Activated T-cell treated with anti-CD3 and anti-CD28 coated beads, Interleukin-2, amount 50 U/mL, for 4 hours (primary cell): ENCODE measurements around the gene CDKN2B-AS1. TPM values are rescaled to one million over a fixed set of nuclear protein-coding genes. Genes with fewer than 3 reads are reported as not detected.

Source experiments
- ATAC-seq, 2 donors: fragments of 200-7000 bp; cut with Tn5 transposase; one replicate each; pipeline ENCODE4 v1.10.0; 2021
- DNase-seq: peaks from one replicate; pipeline ENCODE4 v3.0.0-alpha.2; 2020
- H3K27me3 Mint-ChIP-seq: one replicate; pipeline ENCODE4 v1.8.0; 2021; ENCODE audit warnings: low read depth, mixed read lengths
- H3K36me3 Mint-ChIP-seq: one replicate; pipeline ENCODE4 v1.8.0; 2022; ENCODE audit warnings: mixed read lengths; ENCODE audit not compliant: insufficient read depth
- H3K4me1 Mint-ChIP-seq: one replicate; pipeline ENCODE4 v1.8.0; 2021; ENCODE audit warnings: low read depth, mixed read lengths
- H3K4me3 Mint-ChIP-seq: one replicate; pipeline ENCODE4 v1.8.0; 2021; ENCODE audit warnings: mild to moderate bottlenecking, moderate library complexity, mixed read lengths
- H3K9me3 Mint-ChIP-seq: one replicate; pipeline ENCODE4 v1.8.0; 2021; ENCODE audit warnings: mixed read lengths
- total RNA-seq, 3 donors: library from RNA; stranded (reverse); gene quantifications; one replicate each; pipeline ENCODE4 v1.2.1, GENCODE V29; 2021

CDKN2B-AS1 gene
- total RNA-seq, 3 donors from 2014 or later: 0.60 TPM; not detected in 2

DNA sequence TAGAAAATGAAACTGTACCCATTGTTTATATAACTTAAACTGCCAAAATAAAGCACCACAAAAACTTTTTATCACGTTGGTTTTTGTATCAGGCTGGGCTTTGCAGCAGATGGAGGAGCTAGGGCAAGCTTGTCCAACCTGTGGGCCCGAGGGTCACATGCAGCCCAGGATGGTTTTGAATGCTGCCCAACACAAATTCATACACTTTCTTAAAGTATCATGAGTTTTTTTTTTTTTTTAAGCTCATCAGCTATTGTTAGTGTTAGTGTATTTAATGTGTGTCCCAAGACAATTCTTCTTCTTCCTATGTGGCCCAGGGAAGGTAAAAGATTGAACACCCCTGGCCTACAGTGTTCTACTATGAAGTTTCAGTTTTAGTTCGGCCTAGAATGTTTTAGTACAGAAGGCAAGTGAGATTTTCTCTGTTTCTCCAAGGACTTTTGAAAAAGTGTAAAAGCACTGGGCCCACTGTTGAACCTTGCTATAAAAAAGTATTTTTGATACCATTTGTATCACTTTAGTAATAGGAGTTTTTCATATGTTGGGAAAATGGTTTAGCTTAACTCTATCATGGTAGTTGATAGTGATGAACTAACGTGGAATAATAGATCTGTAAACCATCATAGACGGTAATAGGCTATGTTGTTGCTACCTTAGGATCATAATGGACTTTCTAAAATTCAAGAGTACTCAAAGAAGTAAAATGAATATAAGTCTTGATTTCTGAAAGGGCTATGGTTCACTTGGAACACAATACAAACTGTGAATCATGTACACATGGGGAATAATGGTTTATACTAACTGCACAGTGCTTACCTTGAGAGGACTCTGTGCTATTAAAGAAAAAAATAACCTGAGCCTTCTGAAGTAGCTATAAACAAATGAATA is 3.3 kb upstream of the CDKN2B-AS1 start:
- H3K9me3 Mint-ChIP-seq: no peaks in the 10 kb centered on the region
- DNase-seq (no peak), ATAC-seq (no peak)
- peaks cover 35% of the 10 kb centered on the region for H3K27me3 Mint-ChIP-seq
- no peak overlapping the region for H3K4me3 Mint-ChIP-seq
- peaks cover 2% of the 10 kb centered on the region for H3K36me3 Mint-ChIP-seq
- peaks cover 10% of the 10 kb centered on the region for H3K4me1 Mint-ChIP-seq

GRCh38 chr9:21993007-21993406 is 1.6 kb upstream of the CDKN2B-AS1 start:
- Mint-ChIP-seq H3K27me3 (peaks cover 23% of the 10 kb centered on the region), H3K36me3 (peaks cover 2% of the 10 kb centered on the region), H3K9me3 (no peaks in the 10 kb centered on the region), H3K4me1 (peaks cover 9% of the 10 kb centered on the region), H3K4me3 (peak overlapping the region; percentile 76)
- no peak for DNase-seq
- ATAC-seq: no peak

GRCh38 chr9:21993893-21994555 is 567 bp upstream of the CDKN2B-AS1 start, which contains the start of gene CDKN2A:
TSS of gene CDKN2A (minus strand) at chr9:21994392.
- no peaks in the 10 kb centered on the region for H3K9me3 Mint-ChIP-seq
- DNase-seq: peak; percentile 33
- peak within 1 kb of the TSS; percentile 95 for H3K4me3 Mint-ChIP-seq
- peaks cover 9% of the 10 kb centered on the region for H3K4me1 Mint-ChIP-seq
- H3K36me3 Mint-ChIP-seq: peaks cover 2% of the 10 kb centered on the region
- peaks cover 15% of the 10 kb centered on the region for H3K27me3 Mint-ChIP-seq
- ATAC-seq: peak; percentile 55

DNA sequence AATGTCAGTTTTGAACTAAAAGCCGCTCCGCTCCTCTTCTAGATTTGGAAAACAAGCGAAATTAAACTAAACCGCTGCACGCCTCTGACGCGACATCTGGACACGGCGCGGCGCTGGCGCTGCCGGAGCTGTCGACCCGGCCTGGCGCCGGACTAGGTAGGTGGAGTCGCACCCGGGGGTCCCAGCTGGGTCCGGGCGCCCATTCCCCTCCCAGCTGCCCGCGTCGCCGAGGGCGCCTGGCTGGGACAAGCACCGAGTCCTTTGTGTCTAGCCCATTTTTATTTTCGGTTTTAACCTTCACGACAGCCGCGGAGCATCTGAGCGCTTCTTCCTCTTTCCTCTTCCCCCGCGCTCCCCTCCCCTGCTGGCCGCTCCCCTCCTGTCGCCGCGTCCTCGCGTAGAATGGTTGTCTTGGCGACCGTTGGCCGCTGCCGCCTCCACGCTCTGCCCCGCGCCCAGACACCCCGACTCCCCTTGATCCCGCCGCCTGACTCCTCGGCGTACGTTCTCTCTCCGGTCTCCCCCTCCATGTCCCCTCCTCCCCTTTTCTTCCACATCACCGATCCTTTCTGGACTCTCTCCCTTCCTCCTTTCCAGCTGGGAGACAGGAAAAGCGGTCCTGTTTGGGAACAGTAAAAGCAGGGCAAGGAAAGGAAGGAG is 545 bp downstream of the CDKN2B-AS1 start:
- Mint-ChIP-seq H3K9me3 (no peaks in the 10 kb centered on the region), H3K4me1 (peaks cover 9% of the 10 kb centered on the region), H3K27me3 (peaks cover 8% of the 10 kb centered on the region), H3K36me3 (peaks cover 2% of the 10 kb centered on the region), H3K4me3 (peak overlapping the region; percentile 95)
- DNase-seq (peak; percentile 55), ATAC-seq (peak; percentile 68 to 70)

GRCh38 chr9:21995666-21996398 is 1.2 kb downstream of the CDKN2B-AS1 start:
- H3K27me3 Mint-ChIP-seq: peaks cover 10% of the 10 kb centered on the region
- DNase-seq: no peak
- no peaks in the 10 kb centered on the region for H3K9me3 Mint-ChIP-seq
- no peaks in the 10 kb centered on the region for H3K36me3 Mint-ChIP-seq
- H3K4me1 Mint-ChIP-seq: peaks cover 9% of the 10 kb centered on the region
- peak overlapping the region; percentile 95 for H3K4me3 Mint-ChIP-seq
- no peak for ATAC-seq

DNA sequence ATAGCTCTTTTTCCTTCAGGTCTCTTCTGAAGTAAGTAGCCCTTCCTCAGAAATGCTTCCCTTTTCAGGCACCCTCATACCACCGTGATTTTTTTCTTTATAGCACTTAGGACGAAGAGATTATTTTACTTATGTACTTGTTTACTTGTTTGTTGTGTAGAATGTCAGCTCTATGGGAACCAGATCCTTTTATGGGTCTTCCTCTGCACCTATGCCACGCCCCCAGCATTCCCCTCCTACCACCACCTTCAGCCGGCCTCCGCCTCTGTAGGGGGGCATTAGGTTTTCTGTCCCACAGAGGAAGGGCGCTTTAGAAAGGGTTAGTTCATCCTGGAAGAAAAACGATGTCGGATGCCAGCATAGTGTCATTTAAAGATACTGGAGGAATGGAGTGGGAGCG is 1.8 kb downstream of the CDKN2B-AS1 start:
- Mint-ChIP-seq H3K9me3 (no peaks in the 10 kb centered on the region), H3K4me1 (peaks cover 9% of the 10 kb centered on the region), H3K27me3 (peaks cover 11% of the 10 kb centered on the region), H3K36me3 (no peaks in the 10 kb centered on the region), H3K4me3 (peak overlapping the region; percentile 95)
- DNase-seq (no peak), ATAC-seq (no peak)

DNA sequence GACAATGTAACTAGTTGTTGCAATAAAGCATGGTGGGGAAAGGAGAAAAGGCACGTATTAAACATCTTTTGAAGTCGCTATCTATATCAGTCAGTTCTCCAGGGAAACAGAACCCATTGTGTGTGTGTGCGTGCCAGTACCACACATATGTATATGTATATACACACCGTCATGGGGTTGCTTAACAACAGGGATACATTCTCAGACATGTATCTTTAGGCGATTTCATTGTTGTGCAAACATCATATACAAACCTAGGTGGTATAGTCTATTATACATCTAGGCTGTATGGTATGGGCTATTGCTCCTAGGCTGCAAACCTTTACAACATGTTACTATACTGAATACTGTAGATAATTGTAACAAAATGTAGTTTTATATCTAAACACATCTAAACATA is 2.3 kb downstream of the CDKN2B-AS1 start:
- no peak overlapping the region for H3K4me3 Mint-ChIP-seq
- H3K4me1 Mint-ChIP-seq: peaks cover 9% of the 10 kb centered on the region
- no peaks in the 10 kb centered on the region for H3K36me3 Mint-ChIP-seq
- ATAC-seq (no peak), DNase-seq (no peak)
- H3K9me3 Mint-ChIP-seq: no peaks in the 10 kb centered on the region
- H3K27me3 Mint-ChIP-seq: peaks cover 13% of the 10 kb centered on the region

DNA sequence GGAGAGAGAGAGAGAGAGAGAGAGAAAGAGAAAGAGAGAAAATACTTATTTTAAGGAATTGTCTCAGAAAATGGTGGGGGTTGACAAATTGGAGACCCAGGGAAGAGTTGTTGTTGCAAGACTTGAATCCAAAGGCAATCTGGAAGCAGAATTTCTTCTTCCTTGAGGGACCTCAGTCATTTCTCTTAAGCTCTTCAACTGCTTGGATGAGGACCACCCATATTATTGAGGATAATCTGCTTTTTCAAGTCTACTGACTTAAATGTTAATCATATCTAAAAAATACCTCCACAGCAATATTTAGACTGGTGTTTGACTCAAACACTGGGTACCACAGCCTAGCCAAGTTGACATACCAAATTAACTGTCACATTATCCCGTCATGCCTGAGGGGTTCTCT is 2.9 kb downstream of the CDKN2B-AS1 start:
- no peak overlapping the region for H3K4me3 Mint-ChIP-seq
- H3K36me3 Mint-ChIP-seq: no peaks in the 10 kb centered on the region
- no peaks in the 10 kb centered on the region for H3K9me3 Mint-ChIP-seq
- DNase-seq (no peak), ATAC-seq (no peak)
- H3K27me3 Mint-ChIP-seq: peaks cover 19% of the 10 kb centered on the region
- H3K4me1 Mint-ChIP-seq: peaks cover 9% of the 10 kb centered on the region

- no peaks in the 10 kb centered on the region for H3K9me3 Mint-ChIP-seq
- H3K36me3 Mint-ChIP-seq: no peaks in the 10 kb centered on the region
- no peak overlapping the region for H3K4me3 Mint-ChIP-seq
- H3K4me1 Mint-ChIP-seq: peaks cover 9% of the 10 kb centered on the region
- DNase-seq: no peak
- peaks cover 22% of the 10 kb centered on the region for H3K27me3 Mint-ChIP-seq
- ATAC-seq: no peak
These were observed 3.4 kb downstream of the CDKN2B-AS1 start for GRCh38 chr9:21998026-21998425.

- Mint-ChIP-seq H3K4me3 (no peak overlapping the region), H3K4me1 (peaks cover 11% of the 10 kb centered on the region), H3K9me3 (no peaks in the 10 kb centered on the region), H3K27me3 (peaks cover 54% of the 10 kb centered on the region), H3K36me3 (no peaks in the 10 kb centered on the region)
- DNase-seq (no peak), ATAC-seq (peak in 1 of 2 donors; percentile 18)
These were observed 7.4 kb downstream of the CDKN2B-AS1 start for GRCh38 chr9:22002038-22002437.

DNA sequence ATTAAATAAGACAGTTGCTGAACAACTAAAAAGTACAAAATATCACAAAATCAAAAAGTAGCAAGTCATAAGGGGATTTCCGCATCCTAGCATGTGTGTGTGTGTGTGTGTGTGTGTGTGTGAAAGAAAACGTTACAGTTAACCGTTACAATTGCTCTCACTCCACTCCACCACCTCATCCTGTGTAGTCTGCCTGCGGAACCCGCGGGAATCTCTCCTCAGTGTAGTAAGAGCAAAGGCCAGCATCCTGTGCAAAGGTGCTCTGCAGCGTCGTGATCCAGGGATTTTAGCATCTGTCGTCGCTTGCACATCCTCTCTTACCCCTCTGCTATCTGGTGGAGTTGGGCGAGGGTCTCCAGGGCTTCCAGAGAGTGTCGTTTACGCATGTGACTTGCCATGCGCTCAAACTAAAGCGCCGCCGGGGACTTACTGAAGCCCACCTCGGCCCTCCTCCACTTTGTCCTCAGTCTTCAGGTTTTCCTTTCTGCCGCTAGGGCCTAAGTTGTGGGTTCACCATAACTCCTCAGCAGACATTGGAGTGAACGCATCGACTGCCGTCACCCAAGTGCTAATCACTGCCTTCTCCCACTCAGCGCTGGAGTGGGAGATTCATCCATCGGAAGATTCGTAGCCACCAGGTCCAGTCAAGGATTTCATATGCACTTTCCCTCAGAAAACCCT is 10.6 kb downstream of the CDKN2B-AS1 start:
- no peaks in the 10 kb centered on the region for H3K36me3 Mint-ChIP-seq
- H3K27me3 Mint-ChIP-seq: peaks cover 68% of the 10 kb centered on the region
- peak overlapping the region; percentile 11 for H3K4me3 Mint-ChIP-seq
- H3K4me1 Mint-ChIP-seq: peaks cover 22% of the 10 kb centered on the region
- H3K9me3 Mint-ChIP-seq: no peaks in the 10 kb centered on the region
- DNase-seq: no peak
- ATAC-seq: no peak

DNA sequence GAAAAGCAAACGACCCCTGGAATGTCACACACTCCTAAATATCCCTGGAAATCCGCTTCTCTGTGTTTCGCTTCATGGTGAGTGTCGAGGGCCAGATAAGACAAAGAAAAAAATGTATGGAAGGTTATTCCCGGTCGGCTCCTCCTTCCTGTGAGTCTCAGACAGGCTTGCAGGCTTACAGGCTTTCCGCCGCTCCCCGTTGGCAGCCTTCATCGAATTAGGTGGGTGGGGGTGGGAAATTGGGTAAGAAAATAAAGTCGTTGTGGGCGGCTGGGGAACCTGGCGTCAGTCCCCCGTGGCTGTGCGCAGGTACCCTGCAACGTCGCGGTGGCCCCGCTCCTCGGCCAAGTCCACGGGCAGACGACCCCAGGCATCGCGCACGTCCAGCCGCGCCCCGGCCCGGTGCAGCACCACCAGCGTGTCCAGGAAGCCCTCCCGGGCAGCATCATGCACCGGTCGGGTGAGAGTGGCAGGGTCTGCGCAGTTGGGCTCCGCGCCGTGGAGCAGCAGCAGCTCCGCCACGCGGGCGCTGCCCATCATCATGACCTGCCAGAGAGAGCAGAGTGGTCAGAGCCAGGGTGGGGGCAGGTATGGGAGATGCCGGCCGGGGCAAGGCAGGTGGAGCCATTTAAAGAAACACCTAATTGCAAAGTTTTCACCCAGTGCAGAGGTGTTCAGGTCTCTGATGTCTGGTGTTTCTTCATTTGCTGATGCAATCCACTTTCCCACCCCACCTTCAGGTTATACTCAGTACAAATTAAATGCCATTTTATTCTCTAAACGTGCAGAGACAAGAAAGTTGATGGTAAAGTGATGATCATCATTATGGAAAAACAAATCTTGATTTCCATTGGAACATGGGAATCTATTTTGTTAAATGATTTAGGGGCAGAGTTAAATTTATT is 11.4 kb downstream of the CDKN2B-AS1 start:
- H3K4me1 Mint-ChIP-seq: peaks cover 22% of the 10 kb centered on the region
- no peak for ATAC-seq
- no peak overlapping the region for H3K4me3 Mint-ChIP-seq
- no peaks in the 10 kb centered on the region for H3K9me3 Mint-ChIP-seq
- H3K27me3 Mint-ChIP-seq: peaks cover 71% of the 10 kb centered on the region
- DNase-seq: no peak
- no peaks in the 10 kb centered on the region for H3K36me3 Mint-ChIP-seq

GRCh38 chr9:22008384-22008716 is 13.8 kb downstream of the CDKN2B-AS1 start:
- DNase-seq: no peak

More at GRCh38 chr9:22008384-22008716, 13.8 kb downstream of the CDKN2B-AS1 start:
- peaks cover 22% of the 10 kb centered on the region for H3K4me1 Mint-ChIP-seq
- no peaks in the 10 kb centered on the region for H3K36me3 Mint-ChIP-seq
- ATAC-seq: no peak
- peaks cover 62% of the 10 kb centered on the region for H3K27me3 Mint-ChIP-seq
- H3K9me3 Mint-ChIP-seq: no peaks in the 10 kb centered on the region
- H3K4me3 Mint-ChIP-seq: peak overlapping the region; percentile 82
